ENCODE results near the gene PSTPIP1.

PSTPIP1 gene

GRCh38 chr15:76993114-76993725 lies 1.7 kb upstream of the PSTPIP1 start:
- no peak for DNase-seq (ENCODE audit: extremely low read depth, low read depth)
- no peak overlapping the region for H3K4me3 ChIP-seq (replicated peaks; ENCODE audit: low read depth, low read length)

DNA sequence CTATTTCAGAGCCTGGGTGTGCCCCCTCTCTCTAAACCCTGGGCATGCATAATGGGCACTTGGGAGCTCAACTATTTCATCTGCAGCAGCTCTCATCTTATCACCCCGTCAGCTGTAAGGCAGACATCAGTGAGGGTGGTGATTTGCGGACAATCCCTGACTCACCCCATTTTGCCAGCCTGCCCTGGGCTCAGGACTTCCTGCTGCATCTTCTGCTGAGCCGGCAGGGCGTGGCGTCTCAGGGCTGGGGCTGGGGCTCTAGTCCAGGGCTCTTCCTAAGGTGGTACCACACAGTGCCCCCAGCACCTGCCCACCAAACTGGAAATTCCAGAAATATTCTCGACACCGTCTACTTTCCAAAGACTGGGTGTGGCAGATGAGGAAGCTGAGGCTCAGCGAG lies 925 bp upstream of the PSTPIP1 start:
- DNase-seq (ENCODE audit: extremely low read depth, low read depth), result no peak
- no peak for TF ChIP-seq CTCF (IDR thresholded peaks at IDR 0.05; ENCODE audit: low read depth, low read length, missing control alignments)
- H3K4me3 ChIP-seq (replicated peaks; ENCODE audit: low read depth, low read length), result no peak overlapping the region

More at GRCh38 chr15:76993114-76993725, 1.7 kb upstream of the PSTPIP1 start:
- TF ChIP-seq CTCF (IDR thresholded peaks at IDR 0.05; ENCODE audit: low read depth, low read length, missing control alignments), result no peak

DNA sequence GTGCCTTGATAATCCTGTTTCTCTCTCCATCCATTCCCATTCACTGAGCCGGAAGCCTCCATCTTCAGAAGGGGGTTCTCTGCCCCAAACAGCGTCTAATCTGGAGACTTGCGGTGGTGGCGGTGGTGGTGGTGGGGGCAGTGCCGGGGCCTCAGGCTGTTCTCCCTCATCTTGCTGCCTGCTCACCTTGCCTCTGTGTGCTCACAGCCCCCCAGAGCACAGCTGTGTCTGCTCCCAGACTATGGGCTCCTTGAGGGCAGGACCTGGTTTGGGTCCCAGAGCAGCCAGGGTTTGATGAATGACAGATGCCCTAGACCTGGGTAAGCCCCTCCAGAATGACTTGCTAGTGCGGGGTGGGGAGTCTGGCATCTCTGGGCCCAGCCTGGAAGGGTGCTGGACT lies 430 bp upstream of the PSTPIP1 start:
- no peak for DNase-seq (ENCODE audit: extremely low read depth, low read depth)
- H3K4me3 ChIP-seq (replicated peaks; ENCODE audit: low read depth, low read length), result no peak overlapping the region
- no peak for TF ChIP-seq CTCF (IDR thresholded peaks at IDR 0.05; ENCODE audit: low read depth, low read length, missing control alignments)

DNA sequence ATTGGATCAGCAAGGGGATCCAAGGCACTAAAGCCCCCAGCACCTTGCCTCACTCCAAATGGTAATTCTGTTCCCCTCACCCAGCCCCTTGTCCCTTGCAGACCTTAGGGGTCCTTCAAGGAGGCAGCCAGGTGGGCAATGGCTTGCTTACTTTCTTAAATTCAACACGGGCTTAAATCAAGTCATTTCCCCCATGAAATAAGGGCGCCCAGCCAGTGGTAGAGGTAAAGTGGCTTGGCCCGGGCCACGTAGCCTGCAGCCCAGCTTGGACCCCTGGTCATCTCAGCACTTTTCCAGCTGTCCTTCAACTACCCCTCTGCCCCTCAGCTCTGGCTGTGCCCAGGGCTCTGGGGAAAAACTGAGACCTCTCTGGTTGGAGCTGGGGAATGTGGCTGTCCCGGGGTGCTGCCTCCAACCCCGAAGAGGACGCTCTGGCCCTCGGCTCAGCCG lies 1.2 kb downstream of the PSTPIP1 start:
- no peak overlapping the region for H3K4me3 ChIP-seq (replicated peaks; ENCODE audit: low read depth, low read length)
- DNase-seq (ENCODE audit: extremely low read depth, low read depth), result no peak
- no peak for TF ChIP-seq CTCF (IDR thresholded peaks at IDR 0.05; ENCODE audit: low read depth, low read length, missing control alignments)

- no peak for DNase-seq (ENCODE audit: extremely low read depth, low read depth)
These were observed 1.8 kb downstream of the PSTPIP1 start for GRCh38 chr15:76996526-76997401.

GRCh38 chr15:76998663-76999285 lies 3.8 kb downstream of the PSTPIP1 start:
- H3K4me3 ChIP-seq (replicated peaks; ENCODE audit: low read depth, low read length), result no peak overlapping the region
- TF ChIP-seq CTCF (IDR thresholded peaks at IDR 0.05; ENCODE audit: low read depth, low read length, missing control alignments), result no peak
- no peak for DNase-seq (ENCODE audit: extremely low read depth, low read depth)

More at GRCh38 chr15:76996526-76997401, 1.8 kb downstream of the PSTPIP1 start:
- no peak for TF ChIP-seq CTCF (IDR thresholded peaks at IDR 0.05; ENCODE audit: low read depth, low read length, missing control alignments)
- no peak overlapping the region for H3K4me3 ChIP-seq (replicated peaks; ENCODE audit: low read depth, low read length)

All from HFF-Myc (cell line).